Colonic mucosa (tissue), 4 donors: ENCODE results near the gene ADK. TPM values are rescaled to one million over a fixed set of nuclear protein-coding genes. Genes with fewer than 3 reads are reported as not detected.
"Not testable (repeated sequence)": the region's sequence is repeated elsewhere in the genome, so short reads cannot be mapped to it uniquely, and the experiment has no call there.

Experiments
- DNase-seq: peaks from one replicate; pipeline ENCODE4 v3.0.0-alpha.2; 2020
- H3K27ac ChIP-seq: fragments of 200-600 bp; one replicate; pipeline ENCODE4 v1.8.0; 2021
- H3K27me3 ChIP-seq: fragments of 200-600 bp; one replicate; pipeline ENCODE4 v1.8.0; 2021
- H3K36me3 ChIP-seq: fragments of 200-600 bp; one replicate; pipeline ENCODE4 v1.8.0; 2021
- H3K4me1 ChIP-seq: fragments of 200-600 bp; one replicate; pipeline ENCODE4 v1.8.0; 2021; ENCODE audit warnings: mild to moderate bottlenecking
- H3K4me3 ChIP-seq: fragments of 200-600 bp; one replicate; pipeline ENCODE4 v1.8.0; 2021
- H3K9ac ChIP-seq, 2 donors: one replicate each; pipeline ENCODE4 v1.7.0; 2013; ENCODE audit warnings: control low read depth in 2 of 2, low read depth in 2 of 2, low read length in 2 of 2
- H3K9me3 ChIP-seq: fragments of 200-600 bp; one replicate; pipeline ENCODE4 v1.8.0; 2021
- intact Hi-C: fragments of 100-400 bp; cut with DNase I; formaldehyde crosslinking; loops from one replicate; pipeline ENCODE4 v1.14.1; 2022
- total RNA-seq, 2 donors: library from RNA; stranded (reverse); fragmentation: NEBNext Ultra II Directional in 1 of 2; extraction: Animal tissue kit (Norgen Biotek cat#: 25700) in 1 of 2; gene quantifications; one replicate each; pipeline ENCODE4 v1.2.1, GENCODE V29; 2021
- TF ChIP-seq, protein P1 (sequence below): fragments of 200-600 bp; IDR thresholded peaks from one replicate; pipeline ENCODE4 v1.8.0; 2022; ENCODE audit warnings: antibody characterized with exemption, mild to moderate bottlenecking
- donor health status: healthy.
- donor health status: DM: no; HTN: no; CAD: no.
- donor health status: DM: no; HTN: no; CAD: no.

The ADK gene
- total RNA-seq, 2 donors from 2014 or later, result 20.2 to 27.6 TPM

DNA sequence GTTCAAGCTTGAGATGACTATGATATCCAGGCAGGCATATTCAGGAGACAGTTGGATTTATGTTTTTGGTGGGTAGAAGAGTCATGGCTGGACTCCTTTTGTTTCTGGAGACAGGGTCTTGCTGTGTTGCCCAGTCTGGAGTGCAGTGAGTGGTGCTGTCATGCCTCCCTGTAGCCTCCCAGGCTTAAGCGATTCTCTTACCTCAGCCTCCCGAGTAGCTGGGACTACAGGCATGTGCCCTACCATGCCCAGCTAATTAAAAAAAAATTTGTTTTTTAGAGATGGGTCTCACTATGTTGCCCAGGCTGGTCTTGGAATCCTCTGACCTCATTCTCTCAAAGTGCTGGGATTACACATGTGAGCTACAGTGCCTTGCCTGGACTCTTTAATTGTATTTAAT is 62.0 kb downstream of the ADK start:
- Histone ChIP-seq H3K4me1 (no peaks in the 10 kb centered on the region), H3K27me3 (no peaks in the 10 kb centered on the region), H3K4me3 (no peak overlapping the region), H3K27ac (no peak overlapping the region), H3K9ac (no peak overlapping the region), H3K36me3 (no peaks in the 10 kb centered on the region), H3K9me3 (no peaks in the 10 kb centered on the region)
- TF ChIP-seq, protein P1, sequence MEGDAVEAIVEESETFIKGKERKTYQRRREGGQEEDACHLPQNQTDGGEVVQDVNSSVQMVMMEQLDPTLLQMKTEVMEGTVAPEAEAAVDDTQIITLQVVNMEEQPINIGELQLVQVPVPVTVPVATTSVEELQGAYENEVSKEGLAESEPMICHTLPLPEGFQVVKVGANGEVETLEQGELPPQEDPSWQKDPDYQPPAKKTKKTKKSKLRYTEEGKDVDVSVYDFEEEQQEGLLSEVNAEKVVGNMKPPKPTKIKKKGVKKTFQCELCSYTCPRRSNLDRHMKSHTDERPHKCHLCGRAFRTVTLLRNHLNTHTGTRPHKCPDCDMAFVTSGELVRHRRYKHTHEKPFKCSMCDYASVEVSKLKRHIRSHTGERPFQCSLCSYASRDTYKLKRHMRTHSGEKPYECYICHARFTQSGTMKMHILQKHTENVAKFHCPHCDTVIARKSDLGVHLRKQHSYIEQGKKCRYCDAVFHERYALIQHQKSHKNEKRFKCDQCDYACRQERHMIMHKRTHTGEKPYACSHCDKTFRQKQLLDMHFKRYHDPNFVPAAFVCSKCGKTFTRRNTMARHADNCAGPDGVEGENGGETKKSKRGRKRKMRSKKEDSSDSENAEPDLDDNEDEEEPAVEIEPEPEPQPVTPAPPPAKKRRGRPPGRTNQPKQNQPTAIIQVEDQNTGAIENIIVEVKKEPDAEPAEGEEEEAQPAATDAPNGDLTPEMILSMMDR, result no peak
- intact Hi-C loops, result no loop called here
- no peak for DNase-seq

DNA sequence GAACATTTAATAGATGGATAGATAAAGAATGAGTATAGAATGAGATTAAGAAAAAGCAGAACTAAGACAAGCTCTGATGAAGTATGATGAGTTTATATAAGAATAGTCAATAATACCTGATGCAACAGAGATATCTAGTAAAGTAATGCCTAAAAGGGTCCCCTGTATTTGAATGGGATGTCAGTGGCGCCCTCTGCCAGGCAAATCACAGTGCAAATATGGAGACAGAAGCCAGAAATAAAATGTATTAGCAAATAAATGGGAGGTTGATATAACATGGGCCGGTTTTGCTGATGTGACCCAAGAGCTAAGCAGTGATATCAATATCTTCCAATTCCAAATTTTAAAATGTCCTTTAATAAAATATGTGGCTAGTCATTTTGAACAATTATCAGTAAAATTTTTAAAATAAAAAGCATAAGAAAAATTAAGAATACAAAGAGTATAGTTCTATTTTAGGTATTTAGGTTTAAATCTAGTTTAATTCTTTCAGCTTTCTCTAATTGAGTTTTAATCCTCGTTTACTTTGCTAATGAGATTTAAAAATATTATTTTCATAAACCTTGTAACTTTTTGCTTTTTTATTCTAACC is 62.6 kb downstream of the ADK start:
- H3K4me3 ChIP-seq, result no peak overlapping the region
- TF ChIP-seq, protein P1, result peak; percentile 17
- no peaks in the 10 kb centered on the region for H3K36me3 ChIP-seq
- no peaks in the 10 kb centered on the region for H3K4me1 ChIP-seq
- H3K27me3 ChIP-seq, result no peaks in the 10 kb centered on the region
- no peaks in the 10 kb centered on the region for H3K9me3 ChIP-seq
- DNase-seq, result peak; percentile 27
- intact Hi-C loops, result no loop called here
- no peak overlapping the region for H3K27ac ChIP-seq
- H3K9ac ChIP-seq, result no peak overlapping the region

DNA sequence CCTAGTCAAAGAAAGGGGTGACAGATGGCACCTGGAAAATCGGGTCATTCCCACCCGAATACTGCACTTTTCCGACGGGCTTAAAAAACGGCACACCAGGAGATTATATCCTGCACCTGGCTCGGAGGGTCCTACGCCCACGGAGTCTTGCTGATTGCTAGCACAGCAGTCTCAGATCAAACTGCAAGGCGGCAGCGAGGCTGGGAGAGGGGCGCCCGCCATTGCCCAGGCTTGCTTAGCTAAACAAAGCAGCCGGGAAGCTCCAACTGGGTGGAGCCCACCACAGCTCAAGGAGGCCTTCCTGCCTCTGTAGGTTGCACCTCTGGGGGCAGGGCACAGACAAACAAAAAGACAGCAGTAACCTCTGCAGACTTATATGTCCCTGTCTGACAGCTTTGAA is 66.1 kb downstream of the ADK start:
- H3K9me3 ChIP-seq, H3K4me3 ChIP-seq, intact Hi-C loops, H3K36me3 ChIP-seq, H3K4me1 ChIP-seq, H3K27me3 ChIP-seq, H3K9ac ChIP-seq, DNase-seq, H3K27ac ChIP-seq: not testable (repeated sequence)

DNA sequence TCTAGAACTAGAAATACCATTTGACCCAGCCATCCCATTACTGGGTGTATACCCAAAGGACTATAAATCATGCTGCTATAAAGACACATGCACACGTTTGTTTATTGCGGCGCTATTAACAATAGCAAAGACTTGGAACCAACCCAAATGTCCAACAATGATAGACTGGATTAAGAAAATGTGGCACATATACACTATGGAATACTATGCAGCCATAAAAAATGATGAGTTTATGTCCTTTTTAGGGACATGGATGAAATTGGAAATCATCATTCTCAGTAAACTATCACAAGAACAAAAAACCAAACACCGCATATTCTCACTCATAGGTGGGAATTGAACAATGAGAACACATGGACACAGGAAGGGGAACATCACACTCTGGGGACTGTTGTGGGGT is 71.4 kb downstream of the ADK start:
- H3K36me3 ChIP-seq, H3K4me1 ChIP-seq, intact Hi-C loops, H3K4me3 ChIP-seq, H3K9ac ChIP-seq, DNase-seq, H3K27me3 ChIP-seq, H3K9me3 ChIP-seq, H3K27ac ChIP-seq: not testable (repeated sequence)

DNA sequence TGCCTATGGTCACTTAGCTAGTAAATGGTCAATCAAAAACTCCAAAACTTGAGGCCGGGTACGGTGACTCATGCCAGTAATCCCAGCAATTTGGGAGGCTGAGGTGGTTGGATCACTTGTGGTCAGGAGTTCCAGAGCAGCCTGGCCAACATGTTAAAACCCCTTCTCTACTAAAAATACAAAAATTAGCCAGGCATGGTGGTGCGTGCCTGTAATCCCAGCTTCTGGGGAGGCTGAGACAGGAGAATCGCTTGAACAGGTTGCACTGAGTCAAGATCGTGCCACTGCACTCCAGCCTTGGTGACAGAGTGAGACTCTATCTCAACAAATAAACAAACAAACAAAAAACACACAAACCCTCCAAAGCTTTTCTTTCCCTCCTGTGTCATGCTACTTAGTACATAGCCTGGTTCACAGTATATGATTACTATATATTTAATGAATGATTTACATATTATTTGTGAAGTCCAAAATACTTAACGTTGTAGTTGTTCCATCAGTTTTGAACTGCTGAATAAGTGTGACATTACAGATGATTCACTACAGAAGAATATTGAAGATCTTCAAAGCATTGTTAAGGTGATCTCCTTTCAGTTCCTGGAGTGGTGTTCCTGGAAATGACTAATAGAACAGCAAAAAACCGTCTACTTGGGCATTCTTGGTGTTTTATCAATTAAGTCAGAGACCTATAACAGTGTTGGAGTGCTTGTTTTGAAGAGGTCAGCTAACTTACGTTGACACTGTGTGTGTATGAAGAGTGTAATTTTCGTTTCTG is 72.9 kb downstream of the ADK start:
- Histone ChIP-seq H3K9me3 (no peaks in the 10 kb centered on the region), H3K4me3 (no peak overlapping the region), H3K27me3 (no peaks in the 10 kb centered on the region), H3K27ac (no peak overlapping the region), H3K9ac (no peak overlapping the region), H3K4me1 (no peaks in the 10 kb centered on the region), H3K36me3 (no peaks in the 10 kb centered on the region)
- intact Hi-C loops, result no loop called here
- TF ChIP-seq, protein P1, result no peak
- DNase-seq, result no peak

DNA sequence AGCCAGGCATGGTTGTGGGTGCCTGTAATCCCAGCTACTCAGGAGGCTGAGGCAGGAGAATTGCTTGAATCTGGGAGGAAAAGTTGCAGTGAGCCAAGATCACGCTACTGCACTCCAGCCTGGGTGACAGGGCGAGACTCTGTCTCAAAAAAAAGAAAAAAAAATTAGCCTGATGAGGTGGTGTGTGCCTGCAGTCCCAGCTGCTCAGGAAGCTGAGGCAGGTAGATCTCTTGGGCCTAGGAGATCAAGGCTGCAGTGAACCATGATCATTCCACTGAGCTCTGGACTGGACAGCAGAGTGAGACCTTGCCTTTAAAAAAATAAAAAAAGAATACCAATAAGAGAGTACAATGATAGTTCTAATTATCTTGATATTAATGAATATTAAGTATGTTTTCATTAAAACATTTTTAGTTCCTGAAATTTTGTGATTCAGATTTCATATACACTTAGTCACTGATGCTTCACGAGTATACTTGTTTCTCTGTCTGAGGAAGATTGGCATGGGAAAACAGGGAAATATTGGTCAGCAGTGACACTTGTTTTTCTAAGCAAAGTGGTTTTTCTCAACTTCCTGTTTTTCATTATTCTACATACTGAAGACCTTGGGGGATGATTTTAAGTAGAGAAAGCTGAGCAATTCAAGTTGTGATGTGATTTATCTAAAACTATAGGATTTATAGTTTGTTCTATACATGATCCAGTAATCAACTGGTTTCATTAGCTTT is 76.8 kb downstream of the ADK start:
- Histone ChIP-seq H3K9ac (no peak overlapping the region), H3K27ac (no peak overlapping the region), H3K4me1 (no peaks in the 10 kb centered on the region), H3K27me3 (no peaks in the 10 kb centered on the region), H3K36me3 (no peaks in the 10 kb centered on the region), H3K4me3 (no peak overlapping the region), H3K9me3 (no peaks in the 10 kb centered on the region)
- intact Hi-C loops, result no loop called here
- no peak for DNase-seq
- TF ChIP-seq, protein P1, result no peak
